T-helper 1 cell treated with Interleukin-12 subunit alpha and Interleukin-12 subunit beta and Interleukin-4 antibody, amounts not matched to agents 30 ng/mL and 1 ng/mL, for 36 hours (primary cell): Measurements from ENCODE around the gene KCTD5. TPM values are rescaled to one million over a fixed set of nuclear protein-coding genes. Genes with fewer than 3 reads are reported as not detected.

Source experiments
- intact Hi-C: fragments of 100-400 bp; cut with micrococcal nuclease; formaldehyde crosslinking; loops from one replicate; pipeline ENCODE4 v1.15.1; 2024
- total RNA-seq: library from RNA; stranded (reverse); gene quantifications from 2 replicates; pipeline ENCODE4 v1.2.3, GENCODE V29; 2022

The KCTD5 gene
- total RNA-seq, 1 donor from 2014 or later: 41.8 TPM

GRCh38 chr16:2720064-2720457, 37.7 kb downstream of the KCTD5 start, which contains the start of gene PRSS27:
Gene PRSS27, minus strand, starts transcription at chr16:2720224. Its CDS starts 64 bp downstream, at chr16:2720160.
- intact Hi-C loops: loop anchor here (2.0 kb wide), 1 partner anchor 207 kb away; no protein-coding TSS in a partner anchor

- intact Hi-C loops: loop anchor here (1.0 to 2.0 kb wide), 7 partner anchors 31 to 206 kb away; partner anchors contain the start of genes ELOB, KCTD5 and SRRM2
Measured at GRCh38 chr16:2720719-2721633, 38.7 kb downstream of the KCTD5 start.

DNA sequence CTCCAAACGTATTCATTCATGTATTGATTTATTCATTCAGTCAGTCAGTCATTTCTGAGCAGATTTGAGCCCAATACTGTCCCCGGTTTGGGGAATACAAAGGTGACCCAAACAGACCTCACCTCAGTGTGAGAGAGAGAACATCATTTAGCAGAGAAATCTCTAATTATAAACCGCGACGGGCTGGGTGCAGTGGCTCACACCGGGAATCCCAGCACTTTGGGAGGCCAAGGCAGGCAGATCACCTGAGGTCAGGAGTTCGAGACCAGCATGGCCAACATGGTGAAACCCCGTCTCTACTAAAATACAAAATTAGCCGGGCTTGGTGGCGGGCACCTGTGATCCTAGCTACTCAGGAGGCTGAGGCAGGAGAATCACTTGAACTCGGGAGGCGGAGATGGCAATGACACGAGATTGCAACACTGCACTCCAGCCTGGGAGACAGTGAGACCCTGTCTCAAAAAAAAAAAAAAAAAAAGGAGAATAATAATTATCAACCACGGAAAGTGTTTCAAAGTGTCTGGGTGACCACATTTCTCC, 39.4 kb downstream of the KCTD5 start:
- intact Hi-C loops: loop anchor here (1.0 to 2.0 kb wide), 7 partner anchors 31 to 205 kb away; partner anchors contain the start of genes ELOB, KCTD5 and SRRM2

DNA sequence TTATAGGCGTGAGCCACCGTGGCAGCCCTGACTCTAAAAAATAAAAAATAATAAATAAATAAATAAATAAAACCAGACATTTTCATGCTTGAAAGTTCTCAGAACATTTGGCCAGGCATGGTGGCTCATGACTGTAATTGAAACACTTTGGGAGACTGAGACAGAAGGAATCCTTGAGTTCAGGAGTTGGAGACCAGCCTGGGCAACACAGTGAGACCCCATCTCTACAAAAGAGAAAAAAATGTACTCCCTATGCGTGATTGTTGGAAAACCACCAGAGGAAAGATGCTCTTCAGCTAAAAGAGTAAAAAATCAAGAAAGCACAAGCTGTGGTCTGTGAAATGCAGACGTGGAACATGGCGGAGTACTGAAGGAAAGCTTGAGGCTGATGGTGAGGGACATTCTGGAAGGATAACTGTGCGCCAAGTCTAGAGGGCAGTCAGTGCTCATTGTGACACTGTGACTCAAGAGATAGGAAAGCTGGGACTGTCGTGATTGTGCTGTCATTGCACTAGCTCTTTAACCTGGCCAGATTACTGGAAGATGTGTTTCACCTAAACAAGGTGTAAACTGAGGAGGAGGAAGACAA, 41.9 kb downstream of the KCTD5 start:
- intact Hi-C loops: no loop called here

- intact Hi-C loops: no loop called here
Measured at GRCh38 chr16:2724816-2725348, 42.6 kb downstream of the KCTD5 start.

DNA sequence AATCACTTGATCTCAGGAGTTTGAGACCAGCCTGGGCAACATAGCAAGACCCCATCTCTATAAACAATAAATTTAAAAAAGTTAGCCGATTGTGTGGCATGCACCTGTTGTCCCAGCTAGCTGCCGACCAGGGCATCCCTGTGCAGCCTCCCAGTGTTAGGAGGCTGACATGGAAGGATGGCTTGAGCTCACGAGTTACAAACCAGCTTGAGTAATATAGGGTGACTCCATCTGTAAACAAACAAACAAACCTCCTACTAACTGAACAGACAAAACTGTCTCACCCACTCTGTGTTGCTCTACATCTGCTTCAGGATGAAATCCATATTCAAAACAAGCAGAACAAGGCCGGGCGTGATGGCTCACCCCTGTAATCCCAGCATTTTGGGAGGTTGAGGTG, 44.6 kb downstream of the KCTD5 start:
- intact Hi-C loops: no loop called here

- intact Hi-C loops: no loop called here
Measured at GRCh38 chr16:2728034-2728433, 45.7 kb downstream of the KCTD5 start.

DNA sequence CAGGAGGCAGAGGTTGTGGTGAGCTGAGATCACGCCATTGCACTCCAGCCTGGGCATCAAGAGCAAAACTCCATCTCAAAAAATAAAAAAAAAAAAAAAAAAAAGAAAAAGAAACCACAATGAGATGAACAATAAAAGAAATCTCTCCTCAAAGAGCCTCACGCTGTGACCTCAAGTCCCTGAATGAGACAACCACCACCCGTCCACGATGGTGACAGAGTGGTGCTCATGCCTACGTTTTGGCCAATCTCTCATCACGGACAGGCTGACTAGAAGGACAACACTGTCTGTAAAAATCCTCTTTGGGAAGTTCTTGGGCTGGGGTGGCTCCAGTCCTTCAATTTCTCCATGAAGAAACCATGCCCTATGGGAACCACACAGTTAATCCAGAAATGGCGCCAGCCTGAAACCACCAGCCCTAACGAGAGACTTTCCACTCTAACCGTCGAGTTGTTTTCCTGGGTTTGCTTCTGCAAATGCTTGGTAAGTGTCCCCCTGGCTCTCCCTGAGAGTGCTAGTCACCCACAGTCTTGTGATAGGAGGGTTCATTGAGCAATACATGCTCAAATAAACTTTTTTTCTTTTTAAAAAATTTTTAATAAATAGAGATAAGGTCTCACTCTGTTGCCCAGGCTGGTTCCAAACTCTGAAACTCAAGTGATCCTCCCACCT, 52.7 kb downstream of the KCTD5 start:
- intact Hi-C loops: no loop called here

- intact Hi-C loops: no loop called here
Measured at GRCh38 chr16:2736476-2737237, 54.3 kb downstream of the KCTD5 start.

- intact Hi-C loops: no loop called here
Measured at GRCh38 chr16:2737238-2737605, 54.9 kb downstream of the KCTD5 start.

- intact Hi-C loops: no loop called here
Measured at GRCh38 chr16:2737895-2738418, 55.6 kb downstream of the KCTD5 start.

- intact Hi-C loops: no loop called here
Measured at GRCh38 chr16:2738615-2739014, 56.3 kb downstream of the KCTD5 start.

DNA sequence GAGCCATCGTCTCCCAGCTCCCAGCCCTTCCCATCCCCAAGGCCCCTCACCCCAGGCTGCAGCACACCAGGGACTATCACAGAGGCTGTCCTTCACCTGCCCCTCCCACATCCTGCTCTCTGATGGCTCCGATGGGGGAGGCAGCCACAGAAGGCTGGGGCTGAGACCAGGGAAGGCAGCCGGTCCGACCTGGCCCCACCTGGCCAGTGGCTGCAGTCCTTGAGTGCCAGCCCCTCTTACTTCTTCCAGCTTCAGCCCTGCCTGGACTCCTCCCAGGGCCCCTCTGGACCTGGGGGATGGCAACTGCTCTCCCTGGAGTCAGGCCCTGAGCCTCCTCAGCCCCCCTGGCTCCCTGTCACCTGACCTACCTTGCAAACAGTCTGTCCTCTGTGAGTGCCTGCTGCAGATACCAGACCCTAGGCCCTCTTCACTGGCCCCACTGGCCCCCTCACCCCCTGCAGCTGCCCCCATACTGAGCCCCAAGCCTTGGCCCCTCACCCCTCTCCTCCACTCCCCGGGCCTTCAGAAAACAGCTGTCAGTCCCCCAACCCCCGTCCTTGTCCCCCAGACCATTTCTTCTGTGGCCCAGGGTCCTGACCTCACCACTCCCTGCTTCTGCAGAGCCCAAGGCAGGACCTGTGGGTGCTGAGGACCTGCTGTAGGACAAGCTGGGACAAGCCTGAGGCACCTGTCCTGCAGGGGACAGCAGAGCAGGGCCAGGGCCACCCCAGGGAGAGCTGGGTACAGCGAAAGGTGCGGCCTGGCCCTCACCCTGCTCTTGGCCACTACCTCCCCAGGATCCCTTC, 57.5 kb downstream of the KCTD5 start:
- intact Hi-C loops: no loop called here

DNA sequence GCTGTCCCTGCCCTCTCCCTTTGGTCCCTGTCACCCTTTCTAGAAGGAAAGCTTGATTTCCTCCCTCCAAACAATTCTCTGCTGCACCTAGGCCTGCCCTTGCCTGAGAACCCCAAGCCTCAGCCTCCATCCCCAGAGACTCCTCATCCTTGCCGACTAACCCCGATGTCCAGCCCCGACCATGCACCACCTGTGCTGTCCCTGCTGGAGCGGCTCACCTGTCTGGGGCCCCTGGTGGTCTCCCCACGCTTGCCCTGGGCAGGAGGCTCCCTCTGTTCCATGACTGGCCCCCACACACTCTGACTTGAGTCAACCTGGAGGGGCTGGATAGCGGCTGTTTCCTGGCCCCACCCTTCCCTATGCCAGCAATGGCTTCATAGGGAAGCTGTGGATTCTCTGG, 58.2 kb downstream of the KCTD5 start:
- intact Hi-C loops: no loop called here

DNA sequence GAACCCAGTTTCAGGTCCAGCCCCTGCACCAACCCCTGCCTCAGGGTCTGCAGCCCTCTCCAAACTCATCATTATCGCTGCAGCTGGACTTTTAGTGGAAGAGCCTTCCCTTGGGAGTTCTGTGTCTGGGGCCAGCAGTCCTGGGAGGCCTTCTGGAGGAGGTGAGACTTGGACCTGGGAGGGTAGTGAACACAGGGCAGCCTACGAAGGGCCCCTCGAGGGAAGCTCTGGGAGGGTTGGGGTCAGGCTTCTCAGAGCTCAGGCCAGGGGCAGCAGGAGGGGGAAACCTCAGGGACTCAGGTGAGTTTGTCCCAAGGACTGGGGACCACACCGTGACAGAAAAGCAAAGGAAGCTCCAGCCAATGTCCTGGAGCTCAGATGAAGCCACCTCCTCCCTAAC, 58.8 kb downstream of the KCTD5 start:
- intact Hi-C loops: no loop called here

- intact Hi-C loops: no loop called here
Measured at GRCh38 chr16:2742323-2743006, 60.1 kb downstream of the KCTD5 start.

- intact Hi-C loops: no loop called here
Measured at GRCh38 chr16:2743007-2743810, 60.9 kb downstream of the KCTD5 start.

DNA sequence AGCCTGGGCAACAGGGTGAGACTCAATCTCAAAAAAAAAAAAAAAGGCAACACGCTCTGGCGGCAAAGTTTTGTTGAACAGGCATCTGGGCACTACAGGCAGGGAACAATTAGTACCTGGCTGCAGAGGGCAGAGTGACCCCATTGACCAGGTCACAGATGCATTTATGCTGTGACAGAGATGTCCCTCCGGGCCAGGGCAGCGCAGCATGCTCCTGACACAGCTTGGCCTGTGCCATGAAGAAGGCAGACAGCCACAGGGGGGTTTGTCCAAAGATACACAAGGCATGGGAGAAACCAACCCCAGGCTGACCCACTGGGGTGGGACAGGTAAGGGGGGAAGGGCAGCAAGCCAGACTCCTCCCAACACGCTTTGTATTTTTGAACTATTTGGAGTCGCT, 62.4 kb downstream of the KCTD5 start:
- intact Hi-C loops: no loop called here
